ENCODE data around the gene CHMP4B.

The CHMP4B gene

DNA sequence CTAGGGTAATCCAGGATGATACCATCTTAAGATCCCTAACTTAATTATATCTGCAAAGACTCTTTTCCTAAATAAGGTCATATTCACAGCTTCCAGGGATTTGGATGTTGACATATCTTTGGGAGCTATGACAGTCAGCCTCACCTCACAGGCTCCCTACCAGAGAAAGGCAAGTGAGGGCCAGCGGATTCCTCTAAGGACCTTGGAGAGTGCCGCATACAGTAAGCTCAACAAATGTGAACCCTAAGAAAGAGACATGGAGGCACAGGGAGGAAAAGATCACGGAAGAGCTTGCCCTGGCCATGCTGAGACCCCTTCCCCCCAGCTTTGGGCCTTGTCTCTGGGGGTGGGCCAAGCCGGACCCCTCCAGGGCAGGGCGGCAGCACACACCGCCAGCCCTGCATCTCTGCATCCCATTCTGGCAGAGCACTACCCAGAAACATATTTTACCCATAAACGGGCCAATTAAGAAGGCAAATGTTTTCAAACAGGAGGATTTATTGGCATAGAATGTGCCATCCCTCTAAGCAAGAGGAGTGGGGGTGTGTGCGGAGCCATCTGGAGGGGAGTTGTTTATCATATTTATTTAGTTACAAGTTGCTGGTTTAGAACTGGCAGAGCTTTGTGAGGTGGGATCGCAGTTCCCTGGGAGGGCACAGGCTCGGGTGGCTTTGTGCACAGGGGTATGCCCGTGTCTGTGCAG, 55.4 kb downstream of the CHMP4B start:
- DNase-seq, result no peak

DNA sequence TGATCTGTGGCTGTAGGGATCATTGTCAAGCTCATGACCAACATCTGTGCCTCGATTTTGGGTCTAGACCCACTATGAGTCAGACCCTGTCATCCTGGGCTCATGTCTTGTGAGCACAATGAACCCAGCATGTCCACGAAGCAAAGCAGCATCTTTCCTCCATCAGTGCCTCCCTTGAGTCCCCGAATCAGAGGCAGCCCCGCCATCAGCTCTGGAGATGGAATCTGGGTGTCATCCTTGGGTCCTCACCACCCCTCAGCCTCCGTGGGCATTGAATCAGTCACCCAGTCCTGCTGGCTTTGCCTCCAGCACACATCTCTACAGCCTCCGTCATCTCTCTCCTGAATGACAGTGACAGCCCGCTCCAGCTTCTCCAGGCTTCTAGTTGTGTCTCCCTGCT, 56.9 kb downstream of the CHMP4B start:
- no peak for DNase-seq

DNA sequence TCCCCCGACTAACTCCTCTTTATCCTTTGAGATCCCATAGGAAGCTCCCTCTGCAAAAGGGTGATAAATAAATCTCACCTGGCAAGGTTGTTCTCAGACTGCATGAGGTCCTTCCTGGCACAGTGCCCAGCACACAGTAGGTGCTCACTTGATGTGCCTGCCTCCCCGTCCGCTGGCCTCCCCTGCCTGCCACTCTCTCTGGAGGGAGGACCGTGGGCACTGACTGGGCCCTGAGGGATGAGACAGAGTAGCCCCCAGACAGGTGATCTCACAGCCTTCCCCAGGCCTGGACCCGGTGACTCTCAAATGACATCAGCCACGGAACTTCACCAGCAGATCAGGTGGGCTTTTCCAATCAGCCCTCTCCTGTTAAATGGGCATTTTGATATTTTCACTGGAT, 57.4 kb downstream of the CHMP4B start:
- no peak for DNase-seq

DNA sequence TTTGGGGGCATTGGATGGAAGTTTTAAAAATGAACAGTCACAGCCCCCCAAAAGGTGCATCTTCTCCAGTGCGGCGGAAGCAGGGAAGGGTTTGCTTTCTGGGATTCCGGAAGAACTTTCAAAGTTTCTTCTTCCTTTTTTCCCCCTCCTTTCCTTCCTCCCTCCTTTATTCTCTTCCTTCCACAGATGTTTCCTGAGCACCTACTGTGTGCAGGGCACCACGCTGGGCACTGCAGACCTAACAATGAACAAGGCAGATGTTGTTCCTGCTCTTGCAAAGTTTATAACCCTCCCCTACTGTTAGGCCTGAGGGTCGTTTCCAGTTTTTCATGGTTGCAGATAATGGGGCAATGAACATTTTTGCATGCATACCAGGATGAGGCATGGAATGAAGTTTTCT, 58.1 kb downstream of the CHMP4B start:
- DNase-seq, result no peak

DNA sequence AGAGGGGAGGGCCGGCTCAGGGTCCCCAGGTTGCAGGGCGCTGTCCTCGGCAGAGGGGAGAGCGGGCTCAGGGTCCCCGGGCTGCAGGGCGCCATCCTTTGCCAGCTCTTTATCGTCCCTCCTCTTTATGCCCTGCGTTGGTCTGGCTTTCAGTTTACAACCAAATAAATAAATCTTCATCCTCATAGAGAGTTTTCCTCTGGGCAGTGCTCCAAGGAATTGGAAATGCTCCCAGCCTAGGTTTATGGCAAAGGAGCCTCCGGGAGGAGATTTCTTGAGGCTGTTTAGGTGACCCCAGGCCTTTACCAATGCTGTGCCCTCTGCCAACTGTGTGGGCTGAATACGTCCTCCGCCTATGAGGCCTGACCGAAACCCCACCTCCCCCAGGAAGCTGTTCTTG, 60.2 kb downstream of the CHMP4B start:
- DNase-seq, result no peak

DNA sequence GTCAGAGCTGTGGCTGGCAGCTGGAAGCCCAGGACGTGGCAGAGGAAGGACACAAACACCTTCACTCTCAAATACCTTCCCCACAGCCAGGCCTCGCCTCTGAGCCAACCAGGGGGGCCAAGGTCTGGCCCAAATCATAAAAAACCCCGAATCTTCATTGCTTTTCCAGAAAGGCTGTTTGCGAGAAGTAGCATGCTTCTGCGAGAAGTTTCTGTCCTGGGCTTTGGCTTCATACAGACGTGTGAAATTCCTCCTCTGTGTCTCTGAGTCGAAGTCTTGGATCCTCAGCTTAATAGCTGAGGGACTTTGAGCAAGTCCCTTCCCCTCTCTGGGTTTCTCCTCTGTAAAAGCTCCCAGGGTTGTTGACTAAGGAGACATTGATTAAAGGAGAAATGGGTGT, 63.0 kb downstream of the CHMP4B start:
- no peak for DNase-seq

DNA sequence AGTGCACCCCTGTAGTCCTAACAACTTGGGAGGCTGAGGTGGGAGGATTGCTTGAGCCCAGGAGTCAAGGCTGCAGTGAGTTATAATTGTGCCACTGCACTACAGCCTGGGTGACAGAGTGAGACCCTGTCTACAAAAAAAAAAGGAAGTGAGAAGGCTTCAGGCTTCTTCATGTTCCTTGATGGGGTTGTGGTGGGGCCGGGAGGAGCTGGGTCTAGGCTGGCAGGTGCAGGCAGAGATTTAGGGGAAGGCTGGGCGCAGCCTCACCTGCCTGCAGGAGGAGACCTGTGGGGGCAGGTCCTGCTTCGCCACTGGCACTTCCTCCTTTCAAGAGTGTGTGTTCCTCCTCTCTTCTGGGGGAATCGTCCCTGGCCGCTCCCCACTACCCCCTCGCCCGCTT, 63.9 kb downstream of the CHMP4B start:
- no peak for DNase-seq

DNA sequence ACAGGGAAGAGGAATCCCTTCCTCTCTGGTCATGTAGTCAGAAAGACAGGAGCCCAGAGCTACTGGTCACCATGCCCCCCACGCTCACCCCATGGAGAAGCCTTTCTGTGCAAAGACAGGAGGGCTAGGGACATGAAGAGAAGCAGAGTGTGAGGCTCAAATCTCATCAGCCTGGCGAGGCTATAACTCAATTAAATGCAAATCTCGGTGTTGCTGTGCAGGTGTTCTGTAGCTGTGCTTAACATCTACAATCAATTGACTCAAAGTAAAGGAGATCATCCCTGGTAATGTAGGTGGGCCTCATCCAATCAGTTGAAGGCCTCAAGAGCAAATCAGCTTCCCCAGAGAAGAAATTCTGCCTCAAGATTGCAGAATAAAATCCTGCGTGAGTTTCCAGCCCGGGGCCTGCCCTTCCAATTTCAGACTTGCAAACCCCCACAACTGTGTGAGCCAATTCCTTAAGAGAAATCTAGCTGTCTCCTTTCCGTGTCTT, 64.4 kb downstream of the CHMP4B start:
- DNase-seq, result no peak

DNA sequence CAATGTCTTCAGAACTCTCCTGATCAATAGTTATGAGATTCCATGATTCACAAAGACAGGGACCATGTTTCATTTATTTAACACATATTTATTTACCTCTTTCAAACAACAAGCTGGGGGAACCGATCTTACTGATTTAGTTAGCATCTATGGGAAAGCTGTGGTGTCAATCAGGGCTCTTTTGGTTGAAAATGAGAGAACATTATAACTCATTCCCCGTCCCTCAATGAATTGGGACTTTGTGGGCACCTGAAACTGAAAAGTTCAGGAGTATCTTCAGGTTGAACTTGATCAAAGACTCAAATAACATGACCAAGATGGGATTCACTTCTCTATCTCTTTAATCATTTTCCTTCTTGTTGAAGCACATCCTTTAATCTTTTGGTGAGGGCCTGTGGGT, 67.4 kb downstream of the CHMP4B start:
- no peak for DNase-seq

DNA sequence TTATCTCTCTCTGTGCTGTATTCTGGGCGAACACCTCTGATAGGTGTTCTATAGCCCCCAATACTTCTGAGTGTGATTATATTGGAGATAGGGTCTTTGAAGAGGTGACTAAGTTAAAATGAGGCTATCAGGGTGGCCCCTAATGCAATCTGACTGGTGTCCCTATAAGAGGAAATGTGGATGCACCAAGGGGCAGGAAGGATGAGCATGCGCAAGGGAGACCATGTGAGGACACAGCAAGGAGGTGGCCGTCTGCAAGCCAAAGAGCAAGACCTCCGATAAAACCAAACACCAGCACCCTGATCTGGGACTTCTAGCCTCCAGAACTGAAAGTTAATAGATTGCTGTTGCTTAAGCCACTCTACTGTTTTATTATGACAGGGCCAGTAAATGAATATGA, 69.2 kb downstream of the CHMP4B start:
- no peak for DNase-seq

DNA sequence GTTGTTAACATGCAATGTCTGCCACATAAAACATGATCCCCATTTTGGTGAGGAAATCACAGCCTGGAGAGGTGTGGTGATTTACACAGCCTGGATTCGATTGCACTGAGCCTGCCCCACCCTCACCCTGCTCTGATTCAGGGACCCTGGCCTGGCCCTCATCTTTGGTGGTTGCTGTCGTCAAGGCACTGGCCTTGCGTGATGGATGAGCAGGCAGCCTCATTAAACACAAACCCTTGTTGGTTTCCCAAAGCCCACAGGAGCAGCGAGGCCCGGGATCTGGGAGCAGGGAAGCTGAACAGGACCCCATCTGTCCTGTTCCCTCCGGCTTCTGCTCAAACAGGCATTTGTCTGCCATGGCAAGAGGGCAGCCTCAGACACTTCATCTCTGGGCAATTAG, 70.8 kb downstream of the CHMP4B start:
- DNase-seq, result no peak

DNA sequence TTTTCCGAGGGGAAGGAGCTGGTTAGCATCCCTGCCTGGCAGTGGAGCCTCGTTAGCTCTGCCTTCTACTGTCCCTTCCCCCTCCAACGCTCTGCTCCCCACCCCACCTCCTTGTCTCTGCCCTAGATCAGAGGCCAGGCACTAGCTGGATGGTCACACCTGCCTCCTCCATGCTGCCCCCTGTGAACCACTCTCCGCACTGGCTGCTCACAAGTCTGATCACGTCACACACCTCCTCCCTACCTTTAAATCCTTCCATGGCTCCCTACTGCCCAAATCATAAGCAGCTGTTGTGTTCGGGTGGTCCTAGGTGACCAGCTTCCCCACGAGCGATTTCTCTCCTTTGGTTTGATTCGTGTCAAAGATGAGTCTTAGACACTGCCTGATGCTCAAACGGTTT, 71.3 kb downstream of the CHMP4B start:
- DNase-seq, result no peak

DNA sequence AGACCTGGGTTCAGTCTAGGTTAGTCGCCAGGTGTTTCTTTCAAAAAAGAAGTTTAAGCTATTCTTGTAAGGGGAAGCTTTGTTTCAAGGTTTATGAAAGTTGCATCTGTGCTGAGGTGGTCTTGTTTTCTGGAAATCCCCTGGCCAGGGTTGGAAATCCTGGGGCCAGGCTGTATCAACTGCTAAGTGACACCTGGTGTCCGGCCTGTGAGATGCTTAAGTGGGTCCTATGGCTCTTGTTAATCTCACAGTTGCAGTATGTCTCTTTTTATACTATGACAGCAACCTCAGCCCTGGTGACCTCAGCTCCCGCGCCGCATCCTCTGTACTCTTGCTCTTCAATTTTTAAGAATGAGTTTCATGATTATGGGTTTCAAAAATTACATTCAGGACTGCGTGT, 72.0 kb downstream of the CHMP4B start:
- DNase-seq, result no peak

DNA sequence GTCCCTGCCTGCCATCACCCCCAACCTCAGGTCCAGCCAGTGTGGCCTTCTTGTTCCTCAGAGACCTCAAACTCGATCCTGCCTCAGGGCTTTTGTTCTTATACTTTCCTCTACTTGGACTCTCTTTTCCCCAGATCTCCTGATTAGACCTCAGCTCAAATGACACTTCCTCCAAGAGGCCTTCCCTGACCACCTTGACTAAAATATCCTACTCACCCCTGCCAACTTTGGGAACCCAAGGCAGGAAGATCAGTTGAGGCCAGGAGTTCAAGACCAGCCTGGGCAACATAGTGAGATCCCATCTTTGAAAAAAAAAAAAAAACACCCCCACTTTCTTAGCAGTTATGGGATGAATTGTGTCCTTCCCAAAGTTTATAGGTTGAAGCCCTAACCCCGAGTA, 73.5 kb downstream of the CHMP4B start:
- no peak for DNase-seq

DNA sequence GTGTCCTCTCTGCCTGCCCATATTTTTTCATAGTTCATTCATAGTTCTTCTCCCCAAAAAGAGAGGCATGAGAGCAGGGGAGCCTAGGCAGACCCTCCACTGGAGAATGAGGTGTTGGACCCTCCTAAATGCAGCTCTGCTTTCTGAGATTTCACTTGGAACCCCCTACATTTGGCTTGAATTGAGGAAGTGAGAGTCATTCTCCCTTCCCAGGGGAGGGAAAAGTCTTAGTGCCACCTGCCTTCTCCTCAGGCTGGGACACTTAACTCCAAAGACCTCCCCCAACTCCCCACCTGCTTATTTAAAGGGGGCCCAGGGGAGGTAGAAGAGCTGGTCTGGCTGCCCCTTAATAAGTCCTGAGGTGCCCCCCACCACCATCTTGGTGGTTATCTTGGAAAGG, 78.2 kb downstream of the CHMP4B start:
- DNase-seq, result no peak

DNA sequence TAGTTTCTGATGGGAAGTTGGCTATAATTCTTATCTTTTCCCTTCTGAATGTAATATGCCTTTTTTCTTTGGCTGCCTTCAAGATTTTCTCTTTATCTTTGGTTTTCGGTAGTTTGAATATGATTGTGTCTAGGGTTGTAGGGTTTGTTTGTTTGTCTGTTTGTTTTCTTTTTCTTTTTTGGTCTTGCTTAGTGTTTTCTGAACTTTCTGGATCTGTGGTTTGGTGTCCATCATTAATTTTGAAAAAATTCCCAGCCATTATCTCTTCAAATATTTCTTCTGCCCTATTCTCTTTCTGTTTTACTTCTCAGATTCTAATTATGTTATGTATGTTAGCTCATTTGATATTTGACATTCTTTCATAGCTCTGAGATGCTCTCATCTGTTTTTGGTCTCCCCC, 79.4 kb downstream of the CHMP4B start:
- no peak for DNase-seq

DNA sequence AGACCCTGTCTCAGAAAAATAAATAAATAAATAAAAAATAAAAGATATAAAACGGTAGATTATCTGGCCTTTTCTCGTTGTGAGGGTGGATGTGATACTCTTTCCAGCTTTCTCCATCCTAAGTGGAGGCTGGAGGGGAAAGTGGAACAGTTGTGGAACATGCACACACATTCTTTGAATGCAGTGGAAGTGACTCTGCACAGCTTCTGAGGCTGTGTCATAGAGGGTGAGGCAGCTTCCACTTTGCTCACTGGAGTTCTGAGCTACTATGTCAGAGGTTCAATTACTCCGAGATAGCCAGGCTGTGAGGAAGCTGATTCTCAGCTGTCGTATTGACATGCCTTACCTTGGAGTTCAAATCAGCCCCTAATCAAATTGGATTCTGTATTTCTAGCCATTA, 82.2 kb downstream of the CHMP4B start:
- no peak for DNase-seq

DNA sequence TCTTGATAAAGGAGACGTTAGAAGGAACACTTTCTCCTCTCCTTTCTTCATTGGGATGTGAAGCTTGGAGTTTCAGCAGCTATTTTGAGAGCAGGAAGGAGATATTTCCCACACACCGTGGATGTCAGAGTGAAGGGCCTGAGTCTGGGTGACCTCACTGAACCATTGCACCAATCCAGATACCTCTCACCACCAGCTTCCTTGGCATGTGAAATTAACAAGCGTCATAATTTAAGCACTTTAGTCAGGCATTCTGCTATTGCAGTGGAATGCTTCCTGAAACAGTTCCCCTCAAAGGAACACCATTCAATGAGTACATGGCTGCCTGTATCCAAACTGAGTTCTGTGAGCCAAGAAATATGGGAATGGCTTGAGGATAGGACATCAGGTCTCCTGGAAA, 83.7 kb downstream of the CHMP4B start:
- no peak for DNase-seq

DNA sequence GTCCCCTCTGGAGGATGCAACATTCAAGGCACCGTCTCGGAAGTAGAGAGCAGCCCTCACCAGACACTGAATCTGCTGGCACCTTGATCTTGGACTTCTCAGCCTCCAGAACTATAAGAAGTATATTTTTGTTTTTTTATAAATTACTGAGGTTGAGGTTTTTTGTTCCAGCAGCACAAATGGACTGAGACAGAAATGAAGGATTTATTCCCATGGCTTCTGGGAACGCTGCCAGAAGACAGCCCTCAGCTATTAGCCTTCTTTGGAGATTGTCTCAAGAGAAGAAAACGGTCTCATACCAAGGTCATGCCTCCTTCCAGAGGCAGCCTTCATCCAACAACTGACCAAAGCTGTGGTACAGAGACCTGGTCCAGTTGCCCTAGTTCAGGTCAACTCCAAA, 85.4 kb downstream of the CHMP4B start:
- DNase-seq, result no peak

DNA sequence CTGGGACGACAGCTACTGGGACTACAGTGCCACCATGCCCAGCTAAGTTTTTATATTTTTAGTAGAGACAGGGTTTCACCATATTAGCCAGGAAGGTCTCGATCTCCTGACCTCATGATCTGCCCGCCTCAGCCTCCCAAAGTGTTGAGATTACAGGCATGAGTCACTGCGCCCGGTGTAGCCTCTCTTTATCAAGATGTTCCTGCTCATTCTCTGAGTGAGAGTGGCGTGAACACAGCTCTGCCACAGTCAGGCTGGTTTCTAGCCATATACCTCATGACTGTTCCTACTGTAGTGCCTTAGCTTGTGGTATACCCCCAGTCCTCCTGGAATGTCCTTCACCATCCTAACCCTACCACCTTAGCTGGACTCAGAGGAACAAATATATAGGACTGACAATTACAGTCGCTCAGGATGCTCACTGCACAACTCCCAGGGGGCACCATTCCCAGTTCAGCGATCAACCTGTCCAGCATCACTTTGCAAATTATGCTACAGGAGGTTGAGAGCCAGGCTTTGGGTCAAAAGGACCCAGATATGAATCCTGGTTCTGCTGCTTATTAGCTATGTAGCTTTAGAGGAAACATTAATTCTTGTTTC, 86.3 kb downstream of the CHMP4B start:
- DNase-seq, result no peak

DNA sequence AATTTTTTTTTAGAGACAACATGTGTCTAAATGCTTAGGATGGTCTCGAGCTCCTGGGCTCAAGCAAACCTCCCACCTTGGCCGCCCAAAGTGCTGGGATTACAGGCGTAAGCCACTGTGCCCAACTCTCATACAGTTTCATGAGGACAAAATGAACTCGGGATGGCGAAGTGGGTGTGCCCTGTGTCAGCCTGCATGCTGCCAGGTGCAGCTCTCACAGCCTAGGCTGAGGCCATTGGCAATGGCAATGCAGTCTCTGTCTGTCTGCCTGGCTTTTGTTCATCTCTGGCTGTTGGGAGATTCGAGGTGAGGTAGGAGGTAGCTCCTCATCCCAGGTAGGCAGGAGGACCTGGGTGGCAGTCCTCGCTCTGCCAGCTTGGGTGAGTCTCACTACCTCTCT, 88.0 kb downstream of the CHMP4B start:
- DNase-seq, result no peak

DNA sequence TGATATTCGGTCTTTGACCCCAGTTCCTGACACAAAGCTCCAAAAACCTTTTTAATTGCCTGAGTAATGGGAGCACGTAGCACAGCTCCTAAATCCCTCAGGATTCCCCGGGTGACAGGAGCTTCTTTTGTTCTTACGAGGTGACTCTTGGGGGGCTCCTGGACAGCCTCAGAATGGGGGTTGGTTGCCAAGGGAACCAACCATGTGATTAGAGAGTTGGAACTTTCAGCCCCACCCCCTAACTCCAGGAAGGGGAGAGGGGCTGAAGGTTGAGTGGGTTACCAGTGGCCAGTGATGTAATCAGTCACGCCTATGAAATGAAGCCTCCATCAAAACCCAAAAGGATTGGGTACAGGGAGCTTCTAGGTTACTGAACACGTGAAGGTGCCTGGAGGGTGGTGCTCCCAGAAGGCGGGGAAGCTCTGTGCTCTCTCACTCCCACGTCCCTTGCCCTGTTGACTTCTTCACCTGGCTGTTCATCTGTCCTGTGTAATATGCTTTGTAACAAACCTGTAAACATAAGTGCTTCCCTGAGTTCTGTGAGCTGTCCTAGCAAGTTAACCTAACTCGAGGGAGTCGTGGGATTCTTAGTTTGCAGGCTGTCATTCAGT, 89.5 kb downstream of the CHMP4B start:
- no peak for DNase-seq

DNA sequence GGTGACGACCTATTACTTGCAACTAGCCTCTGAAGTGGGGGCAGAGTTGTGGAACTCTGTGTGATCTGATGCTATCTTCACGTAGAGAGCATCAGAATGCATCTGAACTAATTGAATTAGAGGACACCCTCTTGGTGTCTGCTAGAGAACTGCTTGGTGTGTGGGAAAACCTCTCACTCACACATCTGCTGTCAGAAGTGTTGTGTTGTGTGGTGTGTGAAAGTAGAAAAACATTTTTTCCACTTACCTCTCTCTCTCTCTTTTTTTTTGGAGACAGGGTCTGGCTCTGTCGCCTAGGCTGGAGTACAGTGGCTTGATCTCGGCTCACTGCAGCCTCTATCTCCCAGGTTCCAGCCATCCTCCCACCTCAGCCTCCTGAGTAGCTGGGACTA, 90.0 kb downstream of the CHMP4B start:
- no peak for DNase-seq

DNA sequence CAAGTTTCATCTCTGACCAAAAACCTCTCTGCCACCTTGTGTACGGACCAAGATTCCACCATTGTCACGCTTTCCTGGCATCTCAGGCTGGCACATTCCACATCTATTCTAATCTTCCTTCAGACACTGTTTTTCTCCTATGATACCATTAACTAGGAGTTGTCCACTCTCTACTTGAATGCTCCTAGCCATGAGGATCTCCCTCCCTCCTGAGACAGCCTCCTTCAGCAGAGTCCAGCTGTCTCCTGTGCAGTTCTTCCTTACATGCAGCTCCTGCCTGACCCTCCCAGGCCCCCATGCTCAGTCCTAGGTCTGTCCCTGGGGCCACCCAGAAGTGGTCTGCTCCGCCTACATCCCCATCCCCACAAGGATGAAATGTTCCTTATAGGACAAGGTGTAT, 90.9 kb downstream of the CHMP4B start:
- DNase-seq, result no peak

Measured in NCI-H524 treated with DMSO at 0.1 percent for 48 hours (cell line).